Heart left ventricle (tissue), 13 donors: Measurements from ENCODE around the gene OR6C65.

Experiments
- CTCF ChIP-seq, 12 donors: fragments of 200-600 bp; sonication (generic) in 4 of 12; IDR thresholded peaks; one replicate each; pipeline versions ENCODE4 v1.5.0 to v1.8.0; 2018 to 2022; ENCODE audit warnings: antibody characterized with exemption in 12 of 12, mild to moderate bottlenecking in 5 of 12
- POLR2A ChIP-seq, 2 donors: fragments of 450-650 bp; IDR thresholded peaks; one replicate each; pipeline ENCODE4 v1.6.1; 2017; ENCODE audit warnings: antibody characterized with exemption in 2 of 2, mild to moderate bottlenecking in 2 of 2, moderate library complexity in 2 of 2
- donor health status: ischemic (EF 13 %, LVEDD 7.1; RV severe dilation, severe dysfunction).
- donor health status: DM: no; HTN: yes; CAD: no.
- donor health status: DM: no; HTN: no; CAD: no.
- donor health status: ischemic (EF 25% LVEDD 6.9; RV normal size, moderate dysfunction).
- donor health status: ischemic (EF 25% LVEDD 5.7; RV mildly dilated, moderate dysfunction).
- donor health status: ischemic (EF 35%, LVEDD 5.7; RV mildly dilated, moderate dysfunction).
- donor health status: nonischemic (EF 11% LVEDD 7.7; RV severe dilation, severe dysfunction).
- donor health status: DM: yes; HTN: yes; CAD: no.
- donor health status: PGD.
- donor health status: ischemic (EF 29% LVEDD 5.4; RV normal size, mild dysfunction).
- donor health status: nonischemic (EF 23%, LVEDD 6.1; RV moderate dilation, normal function).

- TF ChIP-seq CTCF (IDR thresholded peaks at IDR 0.05), result no peak
- no peak for TF ChIP-seq POLR2A (IDR thresholded peaks at IDR 0.05)
Observed at GRCh38 chr12:55396326-55396725, 4.0 kb upstream of the OR6C65 start.
